ENCODE results near the gene CDKAL1. TPM values are rescaled to one million over a fixed set of nuclear protein-coding genes. Genes with fewer than 3 reads are reported as not detected.

Gene CDKAL1
- total RNA-seq, 2 donors from 2014 or later: 12.1 to 19.0 TPM

DNA sequence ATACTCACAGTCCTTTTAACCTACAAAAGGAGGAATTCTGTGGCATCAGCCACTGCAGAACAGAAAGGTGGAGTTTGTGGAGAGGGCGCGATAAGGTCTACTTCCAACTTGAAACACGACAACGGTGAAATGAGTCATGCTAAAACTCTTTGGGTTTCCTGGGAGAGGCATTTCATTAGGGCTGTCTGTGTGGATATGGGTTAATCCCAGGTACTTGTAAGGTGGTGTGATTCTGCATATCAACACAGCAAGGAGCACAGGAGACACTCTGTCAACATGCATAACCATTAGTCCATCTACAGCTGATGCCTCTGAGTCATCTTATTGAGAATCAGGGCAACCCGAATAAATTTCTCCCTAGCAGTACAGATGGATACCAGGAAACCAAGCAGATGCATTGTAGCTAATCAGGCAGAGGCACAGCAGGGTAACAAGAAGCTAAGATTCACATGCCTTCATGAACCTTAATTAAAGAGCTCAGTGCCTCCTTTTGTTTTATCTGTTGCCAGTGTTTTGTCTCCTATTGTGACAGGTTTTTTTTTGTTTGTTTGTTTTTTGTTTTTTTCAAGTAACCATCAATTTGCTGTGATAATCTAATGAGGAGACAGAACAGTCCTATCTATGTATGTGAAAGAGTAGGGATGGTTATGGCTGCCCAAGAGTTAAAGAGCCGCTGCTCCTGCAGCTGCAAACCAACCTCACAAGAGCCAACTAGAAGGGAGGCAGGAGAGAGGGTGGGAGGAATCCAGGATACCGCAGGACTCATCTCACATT lies 743.5 kb downstream of the CDKAL1 start:
- no peaks in the 10 kb centered on the region for H3K9me3 ChIP-seq
- TF ChIP-seq, protein P1, sequence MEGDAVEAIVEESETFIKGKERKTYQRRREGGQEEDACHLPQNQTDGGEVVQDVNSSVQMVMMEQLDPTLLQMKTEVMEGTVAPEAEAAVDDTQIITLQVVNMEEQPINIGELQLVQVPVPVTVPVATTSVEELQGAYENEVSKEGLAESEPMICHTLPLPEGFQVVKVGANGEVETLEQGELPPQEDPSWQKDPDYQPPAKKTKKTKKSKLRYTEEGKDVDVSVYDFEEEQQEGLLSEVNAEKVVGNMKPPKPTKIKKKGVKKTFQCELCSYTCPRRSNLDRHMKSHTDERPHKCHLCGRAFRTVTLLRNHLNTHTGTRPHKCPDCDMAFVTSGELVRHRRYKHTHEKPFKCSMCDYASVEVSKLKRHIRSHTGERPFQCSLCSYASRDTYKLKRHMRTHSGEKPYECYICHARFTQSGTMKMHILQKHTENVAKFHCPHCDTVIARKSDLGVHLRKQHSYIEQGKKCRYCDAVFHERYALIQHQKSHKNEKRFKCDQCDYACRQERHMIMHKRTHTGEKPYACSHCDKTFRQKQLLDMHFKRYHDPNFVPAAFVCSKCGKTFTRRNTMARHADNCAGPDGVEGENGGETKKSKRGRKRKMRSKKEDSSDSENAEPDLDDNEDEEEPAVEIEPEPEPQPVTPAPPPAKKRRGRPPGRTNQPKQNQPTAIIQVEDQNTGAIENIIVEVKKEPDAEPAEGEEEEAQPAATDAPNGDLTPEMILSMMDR (IDR thresholded peaks at IDR 0.05): no peak
- TF ChIP-seq POLR2A (IDR thresholded peaks at IDR 0.05): no peak
- TF ChIP-seq POLR2AphosphoS5 (IDR thresholded peaks at IDR 0.05): no peak
- H3K27ac ChIP-seq: no peak overlapping the region
- no peak for DNase-seq (ENCODE audit: low spot score)
- H3K36me3 ChIP-seq: no peaks in the 10 kb centered on the region
- H3K27me3 ChIP-seq (replicated peaks; ENCODE audit: insufficient read depth): no peaks in the 10 kb centered on the region
- 78% methylated on average over 7 of the region's 7 CpGs for WGBS
- no peaks in the 10 kb centered on the region for H3K4me1 ChIP-seq (replicated peaks)
- intact Hi-C loops (cut with DNase I): no loop called here
- no peak overlapping the region for H3K4me3 ChIP-seq

DNA sequence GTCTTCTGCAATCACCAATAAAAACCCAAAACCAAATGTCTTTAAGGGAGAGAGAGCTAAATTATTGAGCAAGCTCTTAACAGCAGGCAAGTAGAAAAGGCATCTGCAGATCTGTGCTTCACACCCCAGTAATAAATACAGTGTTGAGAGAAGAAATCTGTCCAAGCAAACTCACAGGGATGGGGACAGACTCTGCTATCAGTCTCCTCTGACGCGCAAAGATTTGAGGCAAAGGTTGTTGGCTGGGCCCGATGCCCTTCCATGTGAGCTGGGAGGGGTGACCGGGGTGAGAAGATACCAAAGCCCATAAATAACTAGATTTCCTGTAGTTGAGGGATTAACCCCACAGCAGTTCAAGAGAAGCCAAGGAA lies 744.1 kb downstream of the CDKAL1 start:
- H3K4me1 ChIP-seq (replicated peaks): no peaks in the 10 kb centered on the region
- no peak for TF ChIP-seq POLR2A (IDR thresholded peaks at IDR 0.05)
- TF ChIP-seq POLR2AphosphoS5 (IDR thresholded peaks at IDR 0.05): no peak
- TF ChIP-seq, protein P1 (IDR thresholded peaks at IDR 0.05): no peak
- 75% methylated on average over 4 of the region's 4 CpGs for WGBS
- no peak overlapping the region for H3K27ac ChIP-seq
- intact Hi-C loops (cut with DNase I): no loop called here
- no peak overlapping the region for H3K4me3 ChIP-seq
- H3K36me3 ChIP-seq: no peaks in the 10 kb centered on the region
- no peaks in the 10 kb centered on the region for H3K9me3 ChIP-seq
- no peaks in the 10 kb centered on the region for H3K27me3 ChIP-seq (replicated peaks; ENCODE audit: insufficient read depth)
- no peak for DNase-seq (ENCODE audit: low spot score)

DNA sequence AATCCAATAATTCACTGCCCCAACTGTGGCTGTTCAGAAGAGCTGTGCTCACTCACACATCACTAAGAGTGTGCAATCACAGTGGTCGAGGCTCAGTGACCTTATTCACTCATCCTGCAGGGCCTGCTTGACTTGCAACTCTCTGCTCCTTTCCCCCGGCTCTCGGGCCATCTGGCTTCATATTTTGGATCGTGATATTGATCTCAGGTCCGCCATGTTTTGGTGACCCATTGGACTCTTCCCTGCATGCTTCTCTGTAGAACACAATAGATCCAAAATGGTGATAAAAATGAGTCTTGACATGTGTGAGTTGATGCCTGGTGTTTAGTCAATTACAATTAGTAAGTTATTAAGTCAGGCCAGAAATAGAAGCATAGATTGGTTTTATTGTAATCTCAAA lies 745.4 kb downstream of the CDKAL1 start:
- H3K36me3 ChIP-seq: no peaks in the 10 kb centered on the region
- WGBS: 90% methylated on average over 5 of the region's 5 CpGs
- no peaks in the 10 kb centered on the region for H3K4me1 ChIP-seq (replicated peaks)
- H3K27ac ChIP-seq: no peak overlapping the region
- no peaks in the 10 kb centered on the region for H3K27me3 ChIP-seq (replicated peaks; ENCODE audit: insufficient read depth)
- H3K4me3 ChIP-seq: no peak overlapping the region
- H3K9me3 ChIP-seq: no peaks in the 10 kb centered on the region
- no peak for DNase-seq (ENCODE audit: low spot score)
- intact Hi-C loops (cut with DNase I): no loop called here
- TF ChIP-seq POLR2AphosphoS5 (IDR thresholded peaks at IDR 0.05): no peak
- no peak for TF ChIP-seq POLR2A (IDR thresholded peaks at IDR 0.05)
- TF ChIP-seq, protein P1 (IDR thresholded peaks at IDR 0.05): no peak

- H3K27me3 ChIP-seq (replicated peaks; ENCODE audit: insufficient read depth): no peaks in the 10 kb centered on the region
- no peak for DNase-seq (ENCODE audit: low spot score)
- no peaks in the 10 kb centered on the region for H3K4me1 ChIP-seq (replicated peaks)
- TF ChIP-seq, protein P1 (IDR thresholded peaks at IDR 0.05): no peak
- TF ChIP-seq POLR2AphosphoS5 (IDR thresholded peaks at IDR 0.05) (no peak), POLR2A (IDR thresholded peaks at IDR 0.05) (no peak)
- 92% methylated on average over 2 of the region's 2 CpGs for WGBS
- no peak overlapping the region for H3K4me3 ChIP-seq
- intact Hi-C loops (cut with DNase I): no loop called here
- H3K27ac ChIP-seq: no peak overlapping the region
- no peaks in the 10 kb centered on the region for H3K9me3 ChIP-seq
- H3K36me3 ChIP-seq: no peaks in the 10 kb centered on the region
Measured at GRCh38 chr6:21281366-21281765, 747.1 kb downstream of the CDKAL1 start.

Small RNA genes lying within 50 kb of the gene (small RNA-seq; reads per million reads assigned to genes)
- gene RF00019: 0 reads per million in 2 donors
- 0 reads per million in 2 donors for gene RNU6-150P

Other genes starting within 250 kb of the CDKAL1 start
- gene E2F3, start 132.6 kb upstream of the CDKAL1 start, total RNA-seq: 1 to 10 TPM; 3.7 to 5.5 TPM

All from prostate gland (tissue), 2 donors.